K562 (cell line): ENCODE data around the gene DUOXA2. TPM values are rescaled to one million over a fixed set of nuclear protein-coding genes. Genes with fewer than 3 reads are reported as not detected.

Experiments used
- ARID2 ChIP-seq: fragments of 450-650 bp; IDR thresholded peaks from 2 replicates; pipeline ENCODE4 v1.6.1; 2017; ENCODE audit warnings: antibody characterized with exemption, mild to moderate bottlenecking
- ZC3H4 ChIP-seq: sonication (generic); formaldehyde crosslinking; IDR thresholded peaks from 2 replicates; pipeline ENCODE4 v1.9.0; 2021; ENCODE audit warnings: missing genetic modification reagents, borderline replicate concordance
- polyA plus RNA-seq, 8 experiments: library from polyadenylated mRNA; depleted of rRNA in 4 of 8; stranded (reverse) in 5 of 8; unstranded in 3 of 8; fragments of >200 nt; fragmentation: Nextera tagmentation in 2 of 8; fragmentation: Illumina TruSeq in 1 of 8; extraction: Ambion mirVana in 2 of 8; extraction: Trizol in 1 of 8; gene quantifications; 2 replicates each; pipeline versions ENCODE4 v1.2.1 to v1.2.3, GENCODE V29; 2011 to 2014; ENCODE audit warnings: inconsistent platforms in 1 of 8, missing spikeins in 1 of 8
- total RNA-seq, 7 experiments: library from RNA; depleted of rRNA in 6 of 7; stranded (reverse); fragments of >200 nt in 6 of 7; fragmentation: Illumina TruSeq in 2 of 7; extraction: Trizol in 2 of 7; gene quantifications; 2 replicates each; pipeline versions ENCODE4 v1.2.1 to v1.2.3, GENCODE V29; 2011 to 2021; ENCODE audit warnings: low replicate concordance in 1 of 7
- TF ChIP-seq, protein P1 (sequence below): sonication (generic); formaldehyde crosslinking; IDR thresholded peaks from 2 replicates; pipeline ENCODE4 v1.8.1; 2023; ENCODE audit warnings: mild to moderate bottlenecking, missing genetic modification reagents
- TF ChIP-seq, protein P2 (sequence below), 2 experiments: fragments of 450-650 bp in 1 of 2; sonication (generic) in 1 of 2; formaldehyde crosslinking; conservative IDR thresholded peaks; 2 replicates each; pipeline versions ENCODE4 v1.4.0 to v1.8.1; 2020 to 2022; ENCODE audit warnings: mild to moderate bottlenecking in 1 of 2, missing genetic modification reagents in 1 of 2
- TF ChIP-seq, protein P3 (sequence below): sonication (generic); formaldehyde crosslinking; IDR thresholded peaks from 2 replicates; pipeline ENCODE4 v1.8.1; 2023; ENCODE audit warnings: mild to moderate bottlenecking, missing genetic modification reagents
- TF ChIP-seq, protein P4 (sequence below): fragments of 150-350 bp; conservative IDR thresholded peaks from 2 replicates; pipeline ENCODE4 v1.6.1; 2014; ENCODE audit warnings: low read length

The DUOXA2 gene
- total and polyA plus RNA-seq, 9 of the 15 experiments (the other 6 are each of a cell fraction or from before 2014, with no cell fraction given) = not detected

DNA sequence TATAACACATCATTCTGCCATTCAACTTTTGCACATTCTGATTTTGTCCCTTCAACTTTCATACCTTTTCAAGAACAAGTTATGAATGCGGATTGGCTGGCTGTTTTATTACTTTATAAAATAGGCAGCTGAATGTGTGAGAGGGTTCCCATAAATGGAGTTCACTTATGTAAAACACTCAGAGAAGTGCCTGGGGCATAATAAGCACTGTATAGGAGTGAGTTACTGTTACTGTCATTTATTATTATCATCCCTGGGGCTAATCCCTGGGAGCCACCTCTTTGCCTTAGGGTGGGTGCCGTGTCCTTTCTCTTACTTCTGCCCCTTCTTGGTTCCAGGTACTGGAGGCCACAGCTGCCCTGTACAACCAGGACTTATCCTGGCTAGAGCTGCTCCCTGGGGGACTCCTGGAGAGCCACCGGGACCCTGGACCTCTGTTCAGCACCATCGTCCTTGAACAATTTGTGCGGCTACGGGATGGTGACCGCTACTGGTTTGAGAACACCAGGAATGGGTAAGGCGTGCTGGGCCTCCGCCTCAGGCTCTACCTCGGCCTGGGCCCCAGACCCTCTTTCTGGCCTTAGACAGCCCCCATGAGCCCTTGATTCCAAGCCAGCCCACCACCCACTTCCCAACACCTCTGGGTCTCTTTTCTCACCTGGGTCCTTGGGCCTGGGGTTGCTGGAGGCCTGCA lies 26.6 kb downstream of the DUOXA2 start (continued):
- TF ChIP-seq, protein P1, sequence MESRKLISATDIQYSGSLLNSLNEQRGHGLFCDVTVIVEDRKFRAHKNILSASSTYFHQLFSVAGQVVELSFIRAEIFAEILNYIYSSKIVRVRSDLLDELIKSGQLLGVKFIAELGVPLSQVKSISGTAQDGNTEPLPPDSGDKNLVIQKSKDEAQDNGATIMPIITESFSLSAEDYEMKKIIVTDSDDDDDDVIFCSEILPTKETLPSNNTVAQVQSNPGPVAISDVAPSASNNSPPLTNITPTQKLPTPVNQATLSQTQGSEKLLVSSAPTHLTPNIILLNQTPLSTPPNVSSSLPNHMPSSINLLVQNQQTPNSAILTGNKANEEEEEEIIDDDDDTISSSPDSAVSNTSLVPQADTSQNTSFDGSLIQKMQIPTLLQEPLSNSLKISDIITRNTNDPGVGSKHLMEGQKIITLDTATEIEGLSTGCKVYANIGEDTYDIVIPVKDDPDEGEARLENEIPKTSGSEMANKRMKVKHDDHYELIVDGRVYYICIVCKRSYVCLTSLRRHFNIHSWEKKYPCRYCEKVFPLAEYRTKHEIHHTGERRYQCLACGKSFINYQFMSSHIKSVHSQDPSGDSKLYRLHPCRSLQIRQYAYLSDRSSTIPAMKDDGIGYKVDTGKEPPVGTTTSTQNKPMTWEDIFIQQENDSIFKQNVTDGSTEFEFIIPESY (CRISPR knock-in tag) = no peak
- TF ChIP-seq, protein P2, sequence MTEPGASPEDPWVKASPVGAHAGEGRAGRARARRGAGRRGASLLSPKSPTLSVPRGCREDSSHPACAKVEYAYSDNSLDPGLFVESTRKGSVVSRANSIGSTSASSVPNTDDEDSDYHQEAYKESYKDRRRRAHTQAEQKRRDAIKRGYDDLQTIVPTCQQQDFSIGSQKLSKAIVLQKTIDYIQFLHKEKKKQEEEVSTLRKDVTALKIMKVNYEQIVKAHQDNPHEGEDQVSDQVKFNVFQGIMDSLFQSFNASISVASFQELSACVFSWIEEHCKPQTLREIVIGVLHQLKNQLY (CRISPR knock-in tag; conservative IDR thresholded peaks at IDR 0.05) = no peak
- TF ChIP-seq, protein P3, sequence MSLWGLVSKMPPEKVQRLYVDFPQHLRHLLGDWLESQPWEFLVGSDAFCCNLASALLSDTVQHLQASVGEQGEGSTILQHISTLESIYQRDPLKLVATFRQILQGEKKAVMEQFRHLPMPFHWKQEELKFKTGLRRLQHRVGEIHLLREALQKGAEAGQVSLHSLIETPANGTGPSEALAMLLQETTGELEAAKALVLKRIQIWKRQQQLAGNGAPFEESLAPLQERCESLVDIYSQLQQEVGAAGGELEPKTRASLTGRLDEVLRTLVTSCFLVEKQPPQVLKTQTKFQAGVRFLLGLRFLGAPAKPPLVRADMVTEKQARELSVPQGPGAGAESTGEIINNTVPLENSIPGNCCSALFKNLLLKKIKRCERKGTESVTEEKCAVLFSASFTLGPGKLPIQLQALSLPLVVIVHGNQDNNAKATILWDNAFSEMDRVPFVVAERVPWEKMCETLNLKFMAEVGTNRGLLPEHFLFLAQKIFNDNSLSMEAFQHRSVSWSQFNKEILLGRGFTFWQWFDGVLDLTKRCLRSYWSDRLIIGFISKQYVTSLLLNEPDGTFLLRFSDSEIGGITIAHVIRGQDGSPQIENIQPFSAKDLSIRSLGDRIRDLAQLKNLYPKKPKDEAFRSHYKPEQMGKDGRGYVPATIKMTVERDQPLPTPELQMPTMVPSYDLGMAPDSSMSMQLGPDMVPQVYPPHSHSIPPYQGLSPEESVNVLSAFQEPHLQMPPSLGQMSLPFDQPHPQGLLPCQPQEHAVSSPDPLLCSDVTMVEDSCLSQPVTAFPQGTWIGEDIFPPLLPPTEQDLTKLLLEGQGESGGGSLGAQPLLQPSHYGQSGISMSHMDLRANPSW = no peak
- TF ChIP-seq ZC3H4 (CRISPR knock-in tag) (no peak), ARID2 (no peak)
- TF ChIP-seq, protein P4, sequence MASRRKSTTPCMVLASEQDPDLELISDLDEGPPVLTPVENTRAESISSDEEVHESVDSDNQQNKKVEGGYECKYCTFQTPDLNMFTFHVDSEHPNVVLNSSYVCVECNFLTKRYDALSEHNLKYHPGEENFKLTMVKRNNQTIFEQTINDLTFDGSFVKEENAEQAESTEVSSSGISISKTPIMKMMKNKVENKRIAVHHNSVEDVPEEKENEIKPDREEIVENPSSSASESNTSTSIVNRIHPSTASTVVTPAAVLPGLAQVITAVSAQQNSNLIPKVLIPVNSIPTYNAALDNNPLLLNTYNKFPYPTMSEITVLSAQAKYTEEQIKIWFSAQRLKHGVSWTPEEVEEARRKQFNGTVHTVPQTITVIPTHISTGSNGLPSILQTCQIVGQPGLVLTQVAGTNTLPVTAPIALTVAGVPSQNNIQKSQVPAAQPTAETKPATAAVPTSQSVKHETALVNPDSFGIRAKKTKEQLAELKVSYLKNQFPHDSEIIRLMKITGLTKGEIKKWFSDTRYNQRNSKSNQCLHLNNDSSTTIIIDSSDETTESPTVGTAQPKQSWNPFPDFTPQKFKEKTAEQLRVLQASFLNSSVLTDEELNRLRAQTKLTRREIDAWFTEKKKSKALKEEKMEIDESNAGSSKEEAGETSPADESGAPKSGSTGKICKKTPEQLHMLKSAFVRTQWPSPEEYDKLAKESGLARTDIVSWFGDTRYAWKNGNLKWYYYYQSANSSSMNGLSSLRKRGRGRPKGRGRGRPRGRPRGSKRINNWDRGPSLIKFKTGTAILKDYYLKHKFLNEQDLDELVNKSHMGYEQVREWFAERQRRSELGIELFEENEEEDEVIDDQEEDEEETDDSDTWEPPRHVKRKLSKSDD = no peak
